OCI-LY3 (cell line): ENCODE measurements around the gene PDLIM1.

Source experiments
- H2AFZ ChIP-seq: fragments of 200-600, 300-600 bp; shearing (Covaris generic); 2 replicates; pipeline ENCODE4 v1.6.0; 2014; ENCODE audit warnings: antibody characterized with exemption, low read depth, low read length
- H3K27ac ChIP-seq: fragments of 200-600, 300-600 bp; sonication (generic); 2 replicates; pipeline ENCODE4 v1.5.1; 2014; ENCODE audit warnings: mild to moderate bottlenecking, low read length, moderate library complexity, mixed read lengths
- H3K27me3 ChIP-seq: fragments of 200-600, 300-600 bp; sonication (generic); 2 replicates; pipeline ENCODE4 v1.6.1; 2014; ENCODE audit warnings: low read depth, low read length, mixed read lengths
- H3K36me3 ChIP-seq: fragments of 200-600, 300-600 bp; sonication (generic); replicated peaks from 2 replicates; pipeline ENCODE3; 2014; ENCODE audit warnings: low read depth, low read length, mixed read lengths
- H3K4me1 ChIP-seq: fragments of 300-600, 200-600 bp; sonication (generic); 2 replicates; pipeline ENCODE4 v1.6.1; 2014; ENCODE audit warnings: low read length, mixed read lengths
- H3K4me2 ChIP-seq: fragments of 200-600, 300-600 bp; sonication (generic); 2 replicates; pipeline ENCODE4 v1.6.1; 2014; ENCODE audit warnings: low read length, mixed read lengths
- H3K4me3 ChIP-seq: fragments of 300-600, 200-600 bp; sonication (generic); 2 replicates; pipeline ENCODE4 v1.5.1; 2014; ENCODE audit warnings: antibody characterized with exemption, mild to moderate bottlenecking, low read length, moderate library complexity
- H3K79me2 ChIP-seq: fragments of 300-600, 200-600 bp; shearing (Covaris generic); 2 replicates; pipeline ENCODE4 v1.6.1; 2014; ENCODE audit warnings: mild to moderate bottlenecking, low read length, mixed read lengths
- H3K9ac ChIP-seq: fragments of 300-600, 200-600 bp; shearing (Covaris generic); 2 replicates; pipeline ENCODE4 v1.6.0; 2014; ENCODE audit warnings: mild to moderate bottlenecking, low read length, moderate library complexity
- H3K9me3 ChIP-seq: fragments of 200-600, 300-600 bp; shearing (Covaris generic); 2 replicates; pipeline ENCODE4 v1.6.1; 2014; ENCODE audit warnings: low read length, mixed read lengths; ENCODE audit not compliant: insufficient read depth
- H4K20me1 ChIP-seq: fragments of 200-600, 300-600 bp; sonication (generic); 2 replicates; pipeline ENCODE4 v1.6.1; 2016; ENCODE audit warnings: low read length, mixed read lengths; ENCODE audit not compliant: insufficient read depth
- CTCF ChIP-seq: fragments of 200-600, 300-600 bp; sonication (generic); IDR thresholded peaks from 2 replicates; pipeline ENCODE4 v1.5.1; 2014; ENCODE audit warnings: antibody characterized with exemption, low read length, low read depth
- EZH2phosphoT487 ChIP-seq: fragments of 200-600 bp; shearing (Covaris generic); IDR thresholded peaks from 2 replicates; pipeline ENCODE4 v1.6.1; 2018; ENCODE audit warnings: antibody characterized with exemption, mixed run types, low read depth

Gene PDLIM1

GRCh38 chr10:95335933-95336699 lies 45.3 kb upstream of the PDLIM1 start:
- Histone ChIP-seq H3K9ac (no peak overlapping the region), H3K4me3 (no peak overlapping the region), H3K36me3 (no peaks in the 10 kb centered on the region), H3K79me2 (no peaks in the 10 kb centered on the region), H2AFZ (no peak overlapping the region), H3K4me2 (no peak overlapping the region), H3K27me3 (no peaks in the 10 kb centered on the region), H4K20me1 (no peaks in the 10 kb centered on the region), H3K9me3 (no peaks in the 10 kb centered on the region), H3K27ac (no peak overlapping the region), H3K4me1 (no peaks in the 10 kb centered on the region)
- TF ChIP-seq CTCF (no peak), EZH2phosphoT487 (no peak)

GRCh38 chr10:95334805-95335144 lies 44.0 kb upstream of the PDLIM1 start:
- Histone ChIP-seq H3K4me2 (no peak overlapping the region), H3K79me2 (no peaks in the 10 kb centered on the region), H3K9me3 (no peaks in the 10 kb centered on the region), H3K4me3 (no peak overlapping the region), H3K27me3 (no peaks in the 10 kb centered on the region), H2AFZ (no peak overlapping the region), H3K36me3 (no peaks in the 10 kb centered on the region), H3K9ac (no peak overlapping the region), H4K20me1 (no peaks in the 10 kb centered on the region), H3K4me1 (no peaks in the 10 kb centered on the region), H3K27ac (no peak overlapping the region)
- TF ChIP-seq EZH2phosphoT487 (no peak), CTCF (no peak)

GRCh38 chr10:95333997-95334804 lies 43.4 kb upstream of the PDLIM1 start:
- no peak overlapping the region for H3K4me2 ChIP-seq
- H3K27me3 ChIP-seq = no peaks in the 10 kb centered on the region
- no peak overlapping the region for H3K4me3 ChIP-seq
- H3K79me2 ChIP-seq = no peaks in the 10 kb centered on the region
- H3K9me3 ChIP-seq = no peaks in the 10 kb centered on the region
- H3K9ac ChIP-seq = no peak overlapping the region
- no peaks in the 10 kb centered on the region for H3K4me1 ChIP-seq
- TF ChIP-seq CTCF (no peak), EZH2phosphoT487 (no peak)
- no peaks in the 10 kb centered on the region for H3K36me3 ChIP-seq
- H3K27ac ChIP-seq = no peak overlapping the region
- H4K20me1 ChIP-seq = no peaks in the 10 kb centered on the region
- no peak overlapping the region for H2AFZ ChIP-seq

- Histone ChIP-seq H3K4me3 (no peak overlapping the region), H3K9ac (no peak overlapping the region), H4K20me1 (no peaks in the 10 kb centered on the region), H3K4me1 (no peaks in the 10 kb centered on the region), H3K27ac (no peak overlapping the region), H3K79me2 (no peaks in the 10 kb centered on the region), H3K9me3 (no peaks in the 10 kb centered on the region), H2AFZ (no peak overlapping the region), H3K36me3 (no peaks in the 10 kb centered on the region), H3K4me2 (no peak overlapping the region), H3K27me3 (no peaks in the 10 kb centered on the region)
- no peak for TF ChIP-seq CTCF
- TF ChIP-seq EZH2phosphoT487 = no peak
Observed at GRCh38 chr10:95332666-95333249, 42.0 kb upstream of the PDLIM1 start.
